ENCODE measurements around the gene PHLDB2. TPM values are rescaled to one million over a fixed set of nuclear protein-coding genes. Genes with fewer than 3 reads are reported as not detected.
A peak's percentile ranks its signal among the peaks of the same experiment; 100 is the strongest.

PHLDB2 gene
- total and polyA plus RNA-seq, 12 donors: 6.2 to 39.6 (median 13.9) TPM

DNA sequence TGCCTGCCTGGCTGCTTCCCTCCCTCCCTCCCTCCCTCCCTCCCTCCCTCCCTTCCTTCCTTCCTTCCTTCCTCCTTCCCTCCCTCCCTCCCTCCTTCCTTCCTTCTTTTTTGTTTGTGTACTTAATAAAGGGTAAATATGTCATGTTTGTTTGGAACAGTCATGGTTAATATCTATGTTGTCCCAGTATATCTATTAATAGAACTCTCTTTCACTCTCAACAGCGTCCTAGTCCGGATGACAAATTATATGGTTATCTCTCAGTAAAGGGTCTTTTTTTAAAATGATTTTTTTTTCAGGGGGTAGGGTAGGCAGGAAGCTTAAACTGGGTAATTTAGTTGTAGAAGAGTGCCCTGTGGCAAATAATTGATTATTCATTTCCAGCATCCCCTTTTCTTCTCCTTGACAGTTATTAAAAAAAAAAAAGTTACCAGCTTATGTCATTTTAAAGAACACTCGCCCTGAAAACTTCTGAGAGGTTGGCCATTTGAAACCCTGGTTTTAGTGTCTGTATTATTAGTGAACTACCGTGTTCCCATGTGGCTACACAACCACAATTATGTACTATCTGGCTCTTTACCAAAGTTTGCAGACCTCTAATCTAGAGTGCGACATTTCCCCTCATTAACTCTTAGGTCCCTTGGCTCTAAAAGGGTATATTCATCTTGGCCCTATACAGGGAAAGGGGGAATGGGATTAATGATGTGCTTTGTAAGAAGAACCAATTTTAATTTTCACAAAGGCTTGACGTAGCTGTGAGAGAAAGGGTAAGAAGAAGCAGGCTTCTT, 153.3 kb downstream of the PHLDB2 start:
- intact Hi-C loops (cut with DNase I): no loop called here
- no peak for TF ChIP-seq CTCF (IDR thresholded peaks at IDR 0.05)
- no peak for TF ChIP-seq POLR2A (IDR thresholded peaks at IDR 0.05)
- H3K36me3 ChIP-seq (replicated peaks in 1 of 2): no peaks in the 10 kb centered on the region
- H3K4me1 ChIP-seq (replicated peaks in 1 of 2): peaks cover 4 to 27% of the 10 kb centered on the region in 2 donors
- H3K27me3 ChIP-seq: no peaks in the 10 kb centered on the region
- DNase-seq: no peak
- H3K27ac ChIP-seq: peak overlapping the region in 1 of 5 donors; percentile 61
- H3K4me3 ChIP-seq: no peak overlapping the region
- no peaks in the 10 kb centered on the region for H3K9me3 ChIP-seq (replicated peaks in 1 of 3)
- 44 to 58% (median 54%) methylated on average over 6 of the region's 6 CpGs for WGBS, 4 donors

DNA sequence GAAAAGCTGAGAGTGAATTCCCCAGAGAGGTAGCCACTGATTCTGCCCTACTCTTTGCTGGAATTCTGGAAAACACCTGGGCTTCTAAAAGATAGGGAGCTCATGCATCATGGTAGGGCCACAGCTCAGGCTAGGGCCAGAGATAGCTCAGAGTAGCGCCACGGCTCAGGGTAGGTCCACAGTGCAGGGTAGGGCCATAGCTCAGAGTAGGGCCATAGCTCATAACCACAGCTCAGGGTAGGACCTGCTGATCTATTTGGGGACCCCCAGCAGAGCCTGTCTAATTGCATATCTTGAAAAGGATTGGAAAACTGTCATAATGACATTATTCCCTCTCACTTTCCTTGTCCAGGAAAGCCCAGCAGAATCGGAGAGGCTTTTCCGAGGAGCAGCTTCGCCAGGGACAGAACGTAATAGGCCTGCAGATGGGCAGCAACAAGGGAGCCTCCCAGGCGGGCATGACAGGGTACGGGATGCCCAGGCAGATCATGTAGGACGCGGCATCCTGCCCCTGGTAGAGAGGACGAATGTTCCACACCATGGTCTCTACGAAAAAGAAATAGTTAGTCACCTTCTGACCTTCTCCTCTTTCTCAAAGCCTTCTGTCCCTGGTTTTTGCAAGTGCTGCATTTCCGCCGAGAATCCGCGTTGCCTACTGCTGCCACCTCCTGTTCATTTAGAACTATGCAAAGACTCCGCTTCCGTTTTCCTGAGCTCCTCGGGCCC, 154.2 kb downstream of the PHLDB2 start:
- Histone ChIP-seq H3K36me3 (replicated peaks in 1 of 2) (no peaks in the 10 kb centered on the region), H3K4me1 (replicated peaks in 1 of 2) (peaks cover 4 to 27% of the 10 kb centered on the region in 2 donors), H3K9me3 (replicated peaks in 1 of 3) (no peaks in the 10 kb centered on the region), H3K27me3 (no peaks in the 10 kb centered on the region), H3K27ac (peak overlapping the region in 2 of 5 donors; percentile 57 to 61), H3K4me3 (no peak overlapping the region)
- 29 to 44% (median 31%) methylated on average over 19 of the region's 19 CpGs for WGBS, 4 donors
- peak; percentile 56 to 81 (median 72) for TF ChIP-seq CTCF (IDR thresholded peaks at IDR 0.05)
- TF ChIP-seq POLR2A (IDR thresholded peaks at IDR 0.05): no peak
- intact Hi-C loops (cut with DNase I): no loop called here
- DNase-seq: peak; percentile 58 to 89 (median 80)

GRCh38 chr3:112013784-112014143, 154.7 kb downstream of the PHLDB2 start:
- peaks cover 4 to 27% of the 10 kb centered on the region in 2 donors for H3K4me1 ChIP-seq (replicated peaks in 1 of 2)
- intact Hi-C loops (cut with DNase I): no loop called here

More at GRCh38 chr3:112013784-112014143, 154.7 kb downstream of the PHLDB2 start:
- WGBS, 4 donors: 54 to 57% (median 56%) methylated on average over 5 of the region's 5 CpGs
- no peaks in the 10 kb centered on the region for H3K36me3 ChIP-seq (replicated peaks in 1 of 2)
- no peaks in the 10 kb centered on the region for H3K9me3 ChIP-seq (replicated peaks in 1 of 3)
- no peak overlapping the region for H3K27ac ChIP-seq
- no peak overlapping the region for H3K4me3 ChIP-seq
- TF ChIP-seq POLR2A (IDR thresholded peaks at IDR 0.05) (no peak), CTCF (IDR thresholded peaks at IDR 0.05) (no peak)
- no peak for DNase-seq
- H3K27me3 ChIP-seq: no peaks in the 10 kb centered on the region
